ENCODE results near the gene POLR2A.

DNA sequence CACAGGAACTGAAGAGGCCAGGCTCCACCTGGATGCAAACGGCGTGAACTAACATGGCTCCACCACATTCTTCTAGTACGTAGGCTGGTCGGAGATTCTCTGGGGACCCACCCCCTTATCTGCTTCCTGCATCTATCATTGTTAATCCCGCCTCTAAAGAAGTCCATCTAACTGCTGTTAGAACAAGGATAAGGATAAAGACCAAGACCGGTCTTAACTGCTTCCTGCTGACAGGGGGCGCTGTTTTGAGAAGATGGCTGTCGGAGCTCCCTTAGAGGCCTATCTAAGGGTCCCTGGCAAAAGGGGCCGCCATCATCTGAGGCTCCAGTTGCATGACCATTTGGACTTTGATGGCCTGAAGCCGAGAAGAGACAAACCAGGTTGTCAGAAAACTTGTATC lies 38.9 kb downstream of the POLR2A start:
- TF ChIP-seq, protein P1, sequence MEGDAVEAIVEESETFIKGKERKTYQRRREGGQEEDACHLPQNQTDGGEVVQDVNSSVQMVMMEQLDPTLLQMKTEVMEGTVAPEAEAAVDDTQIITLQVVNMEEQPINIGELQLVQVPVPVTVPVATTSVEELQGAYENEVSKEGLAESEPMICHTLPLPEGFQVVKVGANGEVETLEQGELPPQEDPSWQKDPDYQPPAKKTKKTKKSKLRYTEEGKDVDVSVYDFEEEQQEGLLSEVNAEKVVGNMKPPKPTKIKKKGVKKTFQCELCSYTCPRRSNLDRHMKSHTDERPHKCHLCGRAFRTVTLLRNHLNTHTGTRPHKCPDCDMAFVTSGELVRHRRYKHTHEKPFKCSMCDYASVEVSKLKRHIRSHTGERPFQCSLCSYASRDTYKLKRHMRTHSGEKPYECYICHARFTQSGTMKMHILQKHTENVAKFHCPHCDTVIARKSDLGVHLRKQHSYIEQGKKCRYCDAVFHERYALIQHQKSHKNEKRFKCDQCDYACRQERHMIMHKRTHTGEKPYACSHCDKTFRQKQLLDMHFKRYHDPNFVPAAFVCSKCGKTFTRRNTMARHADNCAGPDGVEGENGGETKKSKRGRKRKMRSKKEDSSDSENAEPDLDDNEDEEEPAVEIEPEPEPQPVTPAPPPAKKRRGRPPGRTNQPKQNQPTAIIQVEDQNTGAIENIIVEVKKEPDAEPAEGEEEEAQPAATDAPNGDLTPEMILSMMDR (IDR thresholded peaks at IDR 0.05) = peak; percentile 13 to 58 (median 51)
- TF ChIP-seq POLR2A (IDR thresholded peaks at IDR 0.05) = no peak

Data from Peyer's patch (tissue), 4 donors.